Astrocyte (in vitro differentiated cells and primary cell): ENCODE results near the gene SKIL. TPM values are rescaled to one million over a fixed set of nuclear protein-coding genes. Genes with fewer than 3 reads are reported as not detected.
A peak's percentile ranks its signal among the peaks of the same experiment; 100 is the strongest.

Source experiments
- DNase-seq: peaks from one replicate; pipeline ENCODE4 v3.0.0-alpha.2; 2010; ENCODE audit warnings: low read depth
- FAIRE-seq: peaks from 2 replicates; lab custom pipeline; 2011; peaks lifted over from hg19 to GRCh38; lab: Jason Lieb, UNC
- H2AFZ ChIP-seq: 2 replicates; pipeline ENCODE4 v1.6.0; 2012; ENCODE audit warnings: low read depth, low read length, inconsistent platforms
- H3K27ac ChIP-seq: 2 replicates; pipeline ENCODE4 v1.5.1; 2011; ENCODE audit warnings: low read depth, low read length, inconsistent platforms
- H3K27me3 ChIP-seq: 2 replicates; pipeline ENCODE4 v1.6.0; 2011; ENCODE audit warnings: low read length, inconsistent platforms; ENCODE audit not compliant: insufficient read depth
- H3K36me3 ChIP-seq: 2 replicates; pipeline ENCODE4 v1.5.1; 2011; ENCODE audit warnings: low read length, inconsistent platforms; ENCODE audit not compliant: insufficient read depth
- H3K4me1 ChIP-seq: 2 replicates; pipeline ENCODE4 v1.5.1; 2011; ENCODE audit warnings: low read length, inconsistent platforms; ENCODE audit not compliant: insufficient read depth
- H3K4me2 ChIP-seq: 2 replicates; pipeline ENCODE4 v1.6.0; 2012; ENCODE audit warnings: low read length, inconsistent platforms
- H3K4me3 ChIP-seq: 2 replicates; pipeline ENCODE4 v1.5.1; 2011; ENCODE audit warnings: low read depth, mild to moderate bottlenecking, low read length, inconsistent platforms; ENCODE audit not compliant: insufficient read depth
- H3K79me2 ChIP-seq: 2 replicates; pipeline ENCODE4 v1.6.0; 2012; ENCODE audit warnings: mild to moderate bottlenecking, low read length, inconsistent platforms; ENCODE audit not compliant: insufficient read depth
- H3K9ac ChIP-seq: 2 replicates; pipeline ENCODE4 v1.6.0; 2012; ENCODE audit warnings: mild to moderate bottlenecking, low read length, inconsistent platforms
- H3K9me3 ChIP-seq: 2 replicates; pipeline ENCODE4 v1.5.1; 2012; ENCODE audit warnings: low read depth, mild to moderate bottlenecking, low read length, inconsistent platforms; ENCODE audit not compliant: insufficient read depth
- H4K20me1 ChIP-seq: 2 replicates; pipeline ENCODE4 v1.6.0; 2012; ENCODE audit warnings: low read length, inconsistent platforms; ENCODE audit not compliant: insufficient read depth
- H3K27ac Mint-ChIP-seq: one replicate; pipeline ENCODE4 v1.8.0; 2021; ENCODE audit warnings: mild to moderate bottlenecking, mixed read lengths; ENCODE audit not compliant: unreplicated experiment
- H3K27me3 Mint-ChIP-seq: one replicate; pipeline ENCODE4 v1.8.0; 2021; ENCODE audit warnings: low read depth, mixed read lengths; ENCODE audit not compliant: unreplicated experiment
- H3K36me3 Mint-ChIP-seq: one replicate; pipeline ENCODE4 v1.8.0; 2021; ENCODE audit warnings: low read depth, mixed read lengths; ENCODE audit not compliant: unreplicated experiment
- H3K4me1 Mint-ChIP-seq: one replicate; pipeline ENCODE4 v1.8.0; 2021; ENCODE audit warnings: low read depth, mixed read lengths; ENCODE audit not compliant: unreplicated experiment
- H3K4me3 Mint-ChIP-seq: one replicate; pipeline ENCODE4 v1.8.0; 2021; ENCODE audit warnings: mild to moderate bottlenecking, moderate library complexity, mixed read lengths; ENCODE audit not compliant: unreplicated experiment
- H3K9me3 Mint-ChIP-seq: one replicate; pipeline ENCODE4 v1.8.0; 2021; ENCODE audit warnings: mild to moderate bottlenecking, mixed read lengths; ENCODE audit not compliant: unreplicated experiment
- CTCF ChIP-seq: IDR thresholded peaks from 2 replicates; pipeline ENCODE4 v1.5.1; 2011; ENCODE audit warnings: low read depth, mild to moderate bottlenecking, inconsistent platforms, low read length, moderate library complexity; ENCODE audit not compliant: insufficient read depth
- EZH2 ChIP-seq: IDR thresholded peaks from 2 replicates; pipeline ENCODE4 v1.6.1; 2012; ENCODE audit warnings: mild to moderate bottlenecking, low read length, inconsistent platforms; ENCODE audit not compliant: insufficient read depth
- total RNA-seq: library from RNA; stranded (reverse); gene quantifications from 2 replicates; pipeline ENCODE4 v1.2.1, GENCODE V29; 2021

SKIL gene
- total RNA-seq, 1 donor from 2014 or later = 156 TPM

GRCh38 chr3:170437696-170438407, 80.3 kb downstream of the SKIL start:
- Histone ChIP-seq H3K9me3 (no peaks in the 10 kb centered on the region), H3K27ac (no peak overlapping the region), H3K9ac (no peak overlapping the region), H3K27me3 (no peaks in the 10 kb centered on the region), H3K4me3 (no peak overlapping the region), H3K4me2 (no peak overlapping the region), H4K20me1 (no peaks in the 10 kb centered on the region), H2AFZ (no peak overlapping the region), H3K36me3 (no peaks in the 10 kb centered on the region), H3K79me2 (no peaks in the 10 kb centered on the region), H3K4me1 (no peaks in the 10 kb centered on the region)
- TF ChIP-seq CTCF = no peak
- Mint-ChIP-seq H3K4me1 (no peaks in the 10 kb centered on the region), H3K4me3 (no peak overlapping the region), H3K27me3 (peaks cover 57% of the 10 kb centered on the region), H3K36me3 (peaks cover 5% of the 10 kb centered on the region), H3K27ac (no peak overlapping the region), H3K9me3 (no peaks in the 10 kb centered on the region)
- FAIRE-seq = no peak
- DNase-seq = no peak

- DNase-seq (no peak), FAIRE-seq (no peak)
- no peaks in the 10 kb centered on the region for H3K79me2 ChIP-seq
- H4K20me1 ChIP-seq = no peaks in the 10 kb centered on the region
- Mint-ChIP-seq H3K27ac (no peak overlapping the region), H3K4me3 (no peak overlapping the region), H3K36me3 (peaks cover 5% of the 10 kb centered on the region), H3K27me3 (peaks cover 53% of the 10 kb centered on the region), H3K9me3 (no peaks in the 10 kb centered on the region), H3K4me1 (no peaks in the 10 kb centered on the region)
- no peak overlapping the region for H3K9ac ChIP-seq
- no peak overlapping the region for H3K27ac ChIP-seq
- H2AFZ ChIP-seq = no peak overlapping the region
- no peaks in the 10 kb centered on the region for H3K36me3 ChIP-seq
- no peak for TF ChIP-seq CTCF
- TF ChIP-seq EZH2 = no peak
- no peak overlapping the region for H3K4me2 ChIP-seq
- no peak overlapping the region for H3K4me3 ChIP-seq
- H3K27me3 ChIP-seq = no peaks in the 10 kb centered on the region
- H3K9me3 ChIP-seq = no peaks in the 10 kb centered on the region
- H3K4me1 ChIP-seq = no peaks in the 10 kb centered on the region
Measured at GRCh38 chr3:170438836-170439235, 81.3 kb downstream of the SKIL start.

GRCh38 chr3:170440344-170440743, 82.8 kb downstream of the SKIL start:
- Mint-ChIP-seq H3K27ac (no peak overlapping the region), H3K36me3 (peaks cover 7% of the 10 kb centered on the region), H3K4me1 (no peaks in the 10 kb centered on the region), H3K4me3 (no peak overlapping the region), H3K9me3 (no peaks in the 10 kb centered on the region), H3K27me3 (peaks cover 46% of the 10 kb centered on the region)
- no peak overlapping the region for H3K27ac ChIP-seq
- no peak for FAIRE-seq
- no peaks in the 10 kb centered on the region for H3K27me3 ChIP-seq
- no peaks in the 10 kb centered on the region for H3K4me1 ChIP-seq
- no peaks in the 10 kb centered on the region for H4K20me1 ChIP-seq
- no peak overlapping the region for H2AFZ ChIP-seq
- no peak for TF ChIP-seq CTCF
- TF ChIP-seq EZH2 = no peak
- no peak overlapping the region for H3K9ac ChIP-seq
- no peaks in the 10 kb centered on the region for H3K36me3 ChIP-seq
- no peaks in the 10 kb centered on the region for H3K79me2 ChIP-seq
- no peaks in the 10 kb centered on the region for H3K9me3 ChIP-seq
- no peak overlapping the region for H3K4me2 ChIP-seq
- peak; percentile 34 for DNase-seq
- H3K4me3 ChIP-seq = no peak overlapping the region
